HepG2 (cell line): ENCODE data around the gene NRSN2. TPM values are rescaled to one million over a fixed set of nuclear protein-coding genes. Genes with fewer than 3 reads are reported as not detected.

ENCODE experiments used
- FIP1L1 ChIP-seq: fragments of 200-400 bp; formaldehyde crosslinking; IDR thresholded peaks from 2 replicates; pipeline ENCODE4 v1.6.1; 2018; ENCODE audit warnings: low read depth, mild to moderate bottlenecking, low read length, moderate library complexity, borderline replicate concordance; ENCODE audit not compliant: insufficient read depth
- HNRNPLL ChIP-seq: fragments of 200-400 bp; formaldehyde crosslinking; IDR thresholded peaks from 2 replicates; pipeline ENCODE4 v1.6.1; 2017; ENCODE audit warnings: mild to moderate bottlenecking, low read depth, low read length; ENCODE audit not compliant: poor library complexity, severe bottlenecking
- RFXAP ChIP-seq: sonication (generic); formaldehyde crosslinking; IDR thresholded peaks from 2 replicates; pipeline ENCODE4 v1.4.0; 2020; ENCODE audit warnings: missing genetic modification reagents, borderline replicate concordance
- SMAD1 ChIP-seq: sonication (generic); formaldehyde crosslinking; IDR thresholded peaks from 2 replicates; pipeline ENCODE4 v1.4.0; 2020; ENCODE audit warnings: missing genetic modification reagents, low read depth, mild to moderate bottlenecking, borderline replicate concordance
- SOX5 ChIP-seq: IDR thresholded peaks from 2 replicates; pipeline ENCODE4 v1.6.1; 2016; ENCODE audit warnings: borderline replicate concordance
- SPEN ChIP-seq: sonication (generic); formaldehyde crosslinking; IDR thresholded peaks from 2 replicates; pipeline ENCODE4 v1.5.1; 2020; ENCODE audit warnings: low read depth, mild to moderate bottlenecking, missing genetic modification reagents
- SRSF1 ChIP-seq: fragments of 200-400 bp; formaldehyde crosslinking; optimal IDR thresholded peaks from 2 replicates; pipeline ENCODE3; 2017; ENCODE audit warnings: mild to moderate bottlenecking, low read depth, low read length, moderate library complexity
- ZBTB1 ChIP-seq: sonication (generic); formaldehyde crosslinking; IDR thresholded peaks from 2 replicates; pipeline ENCODE4 v1.4.0; 2020; ENCODE audit warnings: missing genetic modification reagents, borderline replicate concordance
- ZNF20 ChIP-seq: sonication (generic); formaldehyde crosslinking; IDR thresholded peaks from 2 replicates; pipeline ENCODE4 v1.4.0; 2020; ENCODE audit warnings: mild to moderate bottlenecking, moderate library complexity, missing genetic modification reagents
- ZNF326 ChIP-seq: sonication (generic); formaldehyde crosslinking; IDR thresholded peaks from 2 replicates; pipeline ENCODE4 v1.4.0; 2020; ENCODE audit warnings: missing genetic modification reagents, borderline replicate concordance
- ZNF484 ChIP-seq: sonication (generic); formaldehyde crosslinking; IDR thresholded peaks from 2 replicates; pipeline ENCODE4 v1.5.1; 2020; ENCODE audit warnings: mild to moderate bottlenecking, low read depth, missing genetic modification reagents, borderline replicate concordance
- ZNF501 ChIP-seq: sonication (generic); formaldehyde crosslinking; IDR thresholded peaks from 2 replicates; pipeline ENCODE4 v1.5.1; 2020; ENCODE audit warnings: mild to moderate bottlenecking, moderate library complexity, missing genetic modification reagents
- ZNF556 ChIP-seq: sonication (generic); formaldehyde crosslinking; IDR thresholded peaks from 2 replicates; pipeline ENCODE4 v1.4.0; 2020; ENCODE audit warnings: mild to moderate bottlenecking, missing genetic modification reagents, borderline replicate concordance
- ZNF570 ChIP-seq: sonication (generic); formaldehyde crosslinking; IDR thresholded peaks from 2 replicates; pipeline ENCODE4 v1.4.0; 2020; ENCODE audit warnings: mild to moderate bottlenecking, missing genetic modification reagents, borderline replicate concordance
- ZNF768 ChIP-seq: sonication (generic); formaldehyde crosslinking; IDR thresholded peaks from 2 replicates; pipeline ENCODE4 v1.4.0; 2020; ENCODE audit warnings: missing genetic modification reagents
- polyA plus RNA-seq, 8 experiments: library from polyadenylated mRNA; depleted of rRNA in 3 of 8; stranded (reverse) in 7 of 8; unstranded in 1 of 8; fragments of >200 nt; fragmentation: Illumina TruSeq in 4 of 8; extraction: Trizol in 4 of 8; gene quantifications; 2 replicates each; pipeline versions ENCODE4 v1.2.1 to v1.2.3, GENCODE V29; 2011 to 2016; ENCODE audit warnings: low read depth in 4 of 8, missing spikeins in 1 of 8, mixed read lengths in 1 of 8; ENCODE audit not compliant: insufficient read depth in 1 of 8
- total RNA-seq, 5 experiments: library from RNA; depleted of rRNA; stranded (reverse); fragments of >200 nt; fragmentation: Illumina TruSeq; extraction: Trizol; gene quantifications; 2 replicates each; pipeline ENCODE4 v1.2.3, GENCODE V29; 2016; ENCODE audit warnings: low read depth in 1 of 5
- TF ChIP-seq, protein P1 (sequence below): sonication (generic); formaldehyde crosslinking; IDR thresholded peaks from 2 replicates; pipeline ENCODE4 v1.5.0; 2020; ENCODE audit warnings: mild to moderate bottlenecking, missing genetic modification reagents
- TF ChIP-seq, protein P2 (sequence below): sonication (generic); formaldehyde crosslinking; IDR thresholded peaks from 2 replicates; pipeline ENCODE4 v1.8.1; 2023; ENCODE audit warnings: missing genetic modification reagents, mild to moderate bottlenecking, borderline replicate concordance
- TF ChIP-seq, protein P3 (sequence below): sonication (generic); formaldehyde crosslinking; IDR thresholded peaks from 2 replicates; pipeline ENCODE4 v1.4.0; 2020; ENCODE audit warnings: missing genetic modification reagents, borderline replicate concordance
- TF ChIP-seq, protein P4 (sequence below): sonication (generic); formaldehyde crosslinking; conservative IDR thresholded peaks from 2 replicates; pipeline ENCODE4 v1.8.0; 2022; ENCODE audit warnings: missing genetic modification reagents

Gene NRSN2
- total and polyA plus RNA-seq, 2 of the 13 experiments (the other 11 are each of a cell fraction or from before 2014, with no cell fraction given) = 32.3 to 49.4 TPM

DNA sequence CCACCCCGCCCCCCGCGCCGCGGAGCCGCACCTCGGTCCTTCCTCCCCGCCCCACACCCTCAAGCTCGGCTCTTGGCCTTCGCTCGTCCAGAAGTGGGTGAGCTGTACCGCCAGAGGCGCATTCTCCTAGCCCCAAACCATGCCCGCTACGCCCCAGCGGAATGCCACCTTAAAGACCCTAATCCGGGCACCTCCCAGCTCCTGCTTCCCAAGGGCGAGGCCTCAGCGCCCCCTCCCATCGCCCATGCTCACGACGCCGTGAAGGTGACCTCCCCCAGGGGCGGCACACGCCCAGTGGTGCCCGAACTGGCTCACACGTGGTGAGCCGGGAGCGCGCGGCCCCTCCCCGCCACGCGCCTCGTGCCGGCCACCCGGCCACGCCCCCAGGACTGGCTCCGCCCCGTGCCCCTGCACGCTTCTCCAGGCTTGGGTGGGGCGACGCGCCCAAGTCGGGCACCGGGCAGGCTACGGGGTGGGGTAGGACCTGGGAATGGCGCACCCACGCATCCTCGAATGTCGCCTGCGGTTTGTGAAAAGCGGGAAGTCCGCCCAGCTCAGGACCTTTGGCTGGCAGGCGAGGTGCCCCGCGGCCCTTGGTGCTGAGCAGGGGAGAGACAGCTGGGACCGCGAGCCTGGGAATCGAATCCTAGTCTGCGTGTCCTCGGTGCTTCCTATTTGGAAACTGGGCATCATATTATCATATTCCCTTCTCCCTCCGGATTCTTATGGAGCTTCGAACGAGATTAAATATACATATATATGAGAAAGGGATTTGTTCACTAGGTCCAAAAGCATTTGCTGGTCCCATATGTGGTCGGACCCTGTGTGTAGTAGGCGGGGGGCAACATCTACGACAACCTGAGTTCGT, 22.5 kb upstream of the NRSN2 start (continued):
- peak; percentile 86 for TF ChIP-seq SOX5 (CRISPR knock-in tag)
- TF ChIP-seq SPEN (CRISPR knock-in tag) = peak; percentile 96; the same call in 1 of the 2 replicates
- no peak; the same call in 1 of the 2 replicates for TF ChIP-seq ZNF484 (CRISPR knock-in tag)
- TF ChIP-seq ZNF768 (CRISPR knock-in tag) = peak; percentile 80; the same call in 1 of the 2 replicates
- TF ChIP-seq ZNF20 (CRISPR knock-in tag) = no peak
- TF ChIP-seq, protein P1, sequence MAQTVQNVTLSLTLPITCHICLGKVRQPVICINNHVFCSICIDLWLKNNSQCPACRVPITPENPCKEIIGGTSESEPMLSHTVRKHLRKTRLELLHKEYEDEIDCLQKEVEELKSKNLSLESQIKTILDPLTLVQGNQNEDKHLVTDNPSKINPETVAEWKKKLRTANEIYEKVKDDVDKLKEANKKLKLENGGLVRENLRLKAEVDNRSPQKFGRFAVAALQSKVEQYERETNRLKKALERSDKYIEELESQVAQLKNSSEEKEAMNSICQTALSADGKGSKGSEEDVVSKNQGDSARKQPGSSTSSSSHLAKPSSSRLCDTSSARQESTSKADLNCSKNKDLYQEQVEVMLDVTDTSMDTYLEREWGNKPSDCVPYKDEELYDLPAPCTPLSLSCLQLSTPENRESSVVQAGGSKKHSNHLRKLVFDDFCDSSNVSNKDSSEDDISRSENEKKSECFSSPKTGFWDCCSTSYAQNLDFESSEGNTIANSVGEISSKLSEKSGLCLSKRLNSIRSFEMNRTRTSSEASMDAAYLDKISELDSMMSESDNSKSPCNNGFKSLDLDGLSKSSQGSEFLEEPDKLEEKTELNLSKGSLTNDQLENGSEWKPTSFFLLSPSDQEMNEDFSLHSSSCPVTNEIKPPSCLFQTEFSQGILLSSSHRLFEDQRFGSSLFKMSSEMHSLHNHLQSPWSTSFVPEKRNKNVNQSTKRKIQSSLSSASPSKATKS (CRISPR knock-in tag) = no peak
- peak; percentile 93 for TF ChIP-seq ZNF556 (CRISPR knock-in tag)
- TF ChIP-seq, protein P2, sequence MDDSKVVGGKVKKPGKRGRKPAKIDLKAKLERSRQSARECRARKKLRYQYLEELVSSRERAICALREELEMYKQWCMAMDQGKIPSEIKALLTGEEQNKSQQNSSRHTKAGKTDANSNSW (CRISPR knock-in tag) = peak; percentile 65; the same call in 1 of the 2 replicates
- peak; percentile 85 for TF ChIP-seq HNRNPLL
- peak; percentile 64 for TF ChIP-seq SRSF1
- TF ChIP-seq ZNF501 = peak; percentile 95
- no peak for TF ChIP-seq ZBTB1 (CRISPR knock-in tag)
- TF ChIP-seq, protein P3, sequence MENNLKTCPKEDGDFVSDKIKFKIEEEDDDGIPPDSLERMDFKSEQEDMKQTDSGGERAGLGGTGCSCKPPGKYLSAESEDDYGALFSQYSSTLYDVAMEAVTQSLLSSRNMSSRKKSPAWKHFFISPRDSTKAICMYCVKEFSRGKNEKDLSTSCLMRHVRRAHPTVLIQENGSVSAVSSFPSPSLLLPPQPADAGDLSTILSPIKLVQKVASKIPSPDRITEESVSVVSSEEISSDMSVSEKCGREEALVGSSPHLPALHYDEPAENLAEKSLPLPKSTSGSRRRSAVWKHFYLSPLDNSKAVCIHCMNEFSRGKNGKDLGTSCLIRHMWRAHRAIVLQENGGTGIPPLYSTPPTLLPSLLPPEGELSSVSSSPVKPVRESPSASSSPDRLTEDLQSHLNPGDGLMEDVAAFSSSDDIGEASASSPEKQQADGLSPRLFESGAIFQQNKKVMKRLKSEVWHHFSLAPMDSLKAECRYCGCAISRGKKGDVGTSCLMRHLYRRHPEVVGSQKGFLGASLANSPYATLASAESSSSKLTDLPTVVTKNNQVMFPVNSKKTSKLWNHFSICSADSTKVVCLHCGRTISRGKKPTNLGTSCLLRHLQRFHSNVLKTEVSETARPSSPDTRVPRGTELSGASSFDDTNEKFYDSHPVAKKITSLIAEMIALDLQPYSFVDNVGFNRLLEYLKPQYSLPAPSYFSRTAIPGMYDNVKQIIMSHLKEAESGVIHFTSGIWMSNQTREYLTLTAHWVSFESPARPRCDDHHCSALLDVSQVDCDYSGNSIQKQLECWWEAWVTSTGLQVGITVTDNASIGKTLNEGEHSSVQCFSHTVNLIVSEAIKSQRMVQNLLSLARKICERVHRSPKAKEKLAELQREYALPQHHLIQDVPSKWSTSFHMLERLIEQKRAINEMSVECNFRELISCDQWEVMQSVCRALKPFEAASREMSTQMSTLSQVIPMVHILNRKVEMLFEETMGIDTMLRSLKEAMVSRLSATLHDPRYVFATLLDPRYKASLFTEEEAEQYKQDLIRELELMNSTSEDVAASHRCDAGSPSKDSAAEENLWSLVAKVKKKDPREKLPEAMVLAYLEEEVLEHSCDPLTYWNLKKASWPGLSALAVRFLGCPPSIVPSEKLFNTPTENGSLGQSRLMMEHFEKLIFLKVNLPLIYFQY (CRISPR knock-in tag) = peak; percentile 84; the same call in 1 of the 2 replicates
- TF ChIP-seq SMAD1 (CRISPR knock-in tag) = peak; percentile 87; the same call in 1 of the 2 replicates
- TF ChIP-seq FIP1L1 = peak; percentile 94; the same call in 1 of the 2 replicates
- peak; percentile 99 for TF ChIP-seq RFXAP (CRISPR knock-in tag)
- peak; percentile 78 for TF ChIP-seq ZNF570 (CRISPR knock-in tag)
- TF ChIP-seq ZNF326 (CRISPR knock-in tag) = no peak; the same call in 1 of the 2 replicates
- TF ChIP-seq, protein P4, sequence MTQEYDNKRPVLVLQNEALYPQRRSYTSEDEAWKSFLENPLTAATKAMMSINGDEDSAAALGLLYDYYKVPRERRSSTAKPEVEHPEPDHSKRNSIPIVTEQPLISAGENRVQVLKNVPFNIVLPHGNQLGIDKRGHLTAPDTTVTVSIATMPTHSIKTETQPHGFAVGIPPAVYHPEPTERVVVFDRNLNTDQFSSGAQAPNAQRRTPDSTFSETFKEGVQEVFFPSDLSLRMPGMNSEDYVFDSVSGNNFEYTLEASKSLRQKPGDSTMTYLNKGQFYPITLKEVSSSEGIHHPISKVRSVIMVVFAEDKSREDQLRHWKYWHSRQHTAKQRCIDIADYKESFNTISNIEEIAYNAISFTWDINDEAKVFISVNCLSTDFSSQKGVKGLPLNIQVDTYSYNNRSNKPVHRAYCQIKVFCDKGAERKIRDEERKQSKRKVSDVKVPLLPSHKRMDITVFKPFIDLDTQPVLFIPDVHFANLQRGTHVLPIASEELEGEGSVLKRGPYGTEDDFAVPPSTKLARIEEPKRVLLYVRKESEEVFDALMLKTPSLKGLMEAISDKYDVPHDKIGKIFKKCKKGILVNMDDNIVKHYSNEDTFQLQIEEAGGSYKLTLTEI (CRISPR knock-in tag) = no peak
